ENCODE data around the gene AP4B1. TPM values are rescaled to one million over a fixed set of nuclear protein-coding genes. Genes with fewer than 3 reads are reported as not detected.

AP4B1 gene
- total and polyA plus RNA-seq, 2 experiments from 2014 or later = 9.8 to 11.1 TPM

DNA sequence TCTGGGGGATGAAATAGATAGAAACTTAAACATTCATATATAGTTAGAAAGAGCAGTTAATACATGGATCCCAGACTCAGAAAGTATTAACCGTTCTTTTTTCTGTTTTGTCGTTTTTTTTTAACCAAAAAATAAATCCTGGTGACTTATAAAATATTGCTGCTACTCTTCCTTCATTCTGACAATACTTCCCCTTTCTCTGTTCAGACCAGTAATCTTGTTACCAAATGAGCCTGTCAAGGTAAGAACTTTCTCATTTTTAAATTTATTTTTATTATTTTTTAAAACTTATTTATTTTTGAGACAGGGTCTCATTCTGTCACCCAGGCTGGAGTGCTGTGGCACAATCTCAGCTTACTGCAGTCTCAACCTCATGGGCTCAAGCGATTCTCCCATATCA lies 46.8 kb downstream of the AP4B1 start:
- Histone ChIP-seq H3K9me3 (ENCODE audit: low read depth) (no peaks in the 10 kb centered on the region), H3K79me2 (no peaks in the 10 kb centered on the region), H3K4me3 (no peak overlapping the region), H3K27ac (no peak overlapping the region), H2AFZ (no peak overlapping the region), H3K36me3 (replicated peaks; ENCODE audit: insufficient read depth, low read depth) (no peaks in the 10 kb centered on the region), H4K20me1 (ENCODE audit: insufficient read depth, poor library complexity, severe bottlenecking) (no peaks in the 10 kb centered on the region), H3K4me1 (ENCODE audit: insufficient read depth) (no peaks in the 10 kb centered on the region), H3K9me2 (replicated peaks; ENCODE audit: insufficient read depth) (no peaks in the 10 kb centered on the region), H3K4me2 (no peak overlapping the region), H3K27me3 (no peaks in the 10 kb centered on the region)
- no peak for TF ChIP-seq EZH2 (IDR thresholded peaks at IDR 0.05; ENCODE audit: borderline replicate concordance)
- TF ChIP-seq, protein P1, sequence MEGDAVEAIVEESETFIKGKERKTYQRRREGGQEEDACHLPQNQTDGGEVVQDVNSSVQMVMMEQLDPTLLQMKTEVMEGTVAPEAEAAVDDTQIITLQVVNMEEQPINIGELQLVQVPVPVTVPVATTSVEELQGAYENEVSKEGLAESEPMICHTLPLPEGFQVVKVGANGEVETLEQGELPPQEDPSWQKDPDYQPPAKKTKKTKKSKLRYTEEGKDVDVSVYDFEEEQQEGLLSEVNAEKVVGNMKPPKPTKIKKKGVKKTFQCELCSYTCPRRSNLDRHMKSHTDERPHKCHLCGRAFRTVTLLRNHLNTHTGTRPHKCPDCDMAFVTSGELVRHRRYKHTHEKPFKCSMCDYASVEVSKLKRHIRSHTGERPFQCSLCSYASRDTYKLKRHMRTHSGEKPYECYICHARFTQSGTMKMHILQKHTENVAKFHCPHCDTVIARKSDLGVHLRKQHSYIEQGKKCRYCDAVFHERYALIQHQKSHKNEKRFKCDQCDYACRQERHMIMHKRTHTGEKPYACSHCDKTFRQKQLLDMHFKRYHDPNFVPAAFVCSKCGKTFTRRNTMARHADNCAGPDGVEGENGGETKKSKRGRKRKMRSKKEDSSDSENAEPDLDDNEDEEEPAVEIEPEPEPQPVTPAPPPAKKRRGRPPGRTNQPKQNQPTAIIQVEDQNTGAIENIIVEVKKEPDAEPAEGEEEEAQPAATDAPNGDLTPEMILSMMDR (IDR thresholded peaks at IDR 0.05; ENCODE audit: poor library complexity) = no peak
- TF ChIP-seq EZH2phosphoT487 (IDR thresholded peaks at IDR 0.05; ENCODE audit: low read depth, severe bottlenecking, unreplicated experiment) = no peak
- WGBS (ENCODE audit: low lambda C conversion rate, missing lambda C conversion rate) = 90% methylated on average over 3 of the region's 3 CpGs
- no peak for DNase-seq (ENCODE audit: low spot score)

DNA sequence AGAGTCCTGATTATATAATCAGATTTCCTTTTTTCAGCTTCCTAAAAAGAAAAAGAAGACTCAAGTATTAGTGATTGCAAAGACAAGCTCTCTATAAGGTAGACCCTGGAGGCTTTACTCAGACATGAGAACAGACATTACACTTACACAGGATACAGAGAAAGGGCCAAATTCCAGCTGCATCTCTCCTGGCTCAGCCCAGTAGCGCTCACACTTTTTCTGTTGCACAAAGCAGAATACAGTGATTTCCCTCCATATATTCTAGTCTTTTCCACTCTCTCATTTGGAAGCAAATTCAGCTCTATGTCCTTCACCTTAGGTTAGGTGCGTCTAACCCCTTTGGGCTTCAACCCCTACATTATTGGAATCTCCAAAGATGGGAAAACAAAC lies 48.2 kb downstream of the AP4B1 start:
- Histone ChIP-seq H3K9me2 (replicated peaks; ENCODE audit: insufficient read depth) (no peaks in the 10 kb centered on the region), H3K4me1 (ENCODE audit: insufficient read depth) (no peaks in the 10 kb centered on the region), H3K27ac (no peak overlapping the region), H3K4me2 (no peak overlapping the region), H3K9me3 (ENCODE audit: low read depth) (no peaks in the 10 kb centered on the region), H3K36me3 (replicated peaks; ENCODE audit: insufficient read depth, low read depth) (no peaks in the 10 kb centered on the region), H3K79me2 (no peaks in the 10 kb centered on the region), H2AFZ (no peak overlapping the region), H3K27me3 (no peaks in the 10 kb centered on the region), H4K20me1 (ENCODE audit: insufficient read depth, poor library complexity, severe bottlenecking) (no peaks in the 10 kb centered on the region), H3K4me3 (no peak overlapping the region)
- no peak for DNase-seq (ENCODE audit: low spot score)
- WGBS (ENCODE audit: low lambda C conversion rate, missing lambda C conversion rate) = 93% methylated on average over 2 of the region's 2 CpGs
- no peak for TF ChIP-seq EZH2phosphoT487 (IDR thresholded peaks at IDR 0.05; ENCODE audit: low read depth, severe bottlenecking, unreplicated experiment)
- TF ChIP-seq, protein P1 (IDR thresholded peaks at IDR 0.05; ENCODE audit: poor library complexity) = no peak
- TF ChIP-seq EZH2 (IDR thresholded peaks at IDR 0.05; ENCODE audit: borderline replicate concordance) = no peak

DNA sequence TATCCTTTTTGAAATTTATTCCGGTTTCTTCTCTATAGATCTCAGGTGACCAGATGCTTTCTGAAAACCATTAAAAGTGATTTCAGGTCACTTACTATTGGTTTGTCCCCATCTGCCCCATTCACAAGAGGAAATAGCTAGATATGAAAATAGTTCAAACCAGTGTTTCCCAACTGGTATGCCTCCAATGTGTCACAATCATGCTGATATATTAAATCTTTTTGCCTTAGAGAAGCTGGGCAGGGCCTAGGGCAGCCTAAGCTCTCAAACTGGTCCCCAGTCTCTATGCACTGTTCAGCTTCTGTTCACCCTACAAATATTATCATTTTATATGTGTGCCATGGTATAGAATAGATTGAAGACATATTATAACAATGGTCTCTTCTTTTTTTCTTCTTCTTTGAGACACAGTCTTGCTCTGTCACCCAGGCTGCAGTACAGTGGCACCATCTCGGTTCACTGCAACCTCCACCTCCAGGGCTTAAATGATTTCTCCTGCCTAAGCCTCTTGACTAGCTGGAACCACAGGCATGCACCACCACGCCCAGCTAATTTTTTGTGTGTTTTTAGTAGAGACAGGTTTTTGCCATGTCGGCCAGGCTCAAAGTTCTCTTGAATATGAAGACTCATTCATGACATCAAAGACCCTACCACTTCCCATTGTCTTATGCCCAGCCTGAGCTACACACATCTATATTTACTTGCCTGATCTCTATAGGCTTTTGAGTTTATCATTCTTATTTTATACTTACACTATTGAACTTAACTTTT lies 48.8 kb downstream of the AP4B1 start:
- WGBS (ENCODE audit: low lambda C conversion rate, missing lambda C conversion rate) = 93% methylated on average over 4 of the region's 4 CpGs
- Histone ChIP-seq H3K4me1 (ENCODE audit: insufficient read depth) (no peaks in the 10 kb centered on the region), H3K36me3 (replicated peaks; ENCODE audit: insufficient read depth, low read depth) (no peaks in the 10 kb centered on the region), H3K79me2 (no peaks in the 10 kb centered on the region), H3K4me2 (no peak overlapping the region), H2AFZ (no peak overlapping the region), H3K4me3 (no peak overlapping the region), H3K9me3 (ENCODE audit: low read depth) (no peaks in the 10 kb centered on the region), H3K9me2 (replicated peaks; ENCODE audit: insufficient read depth) (no peaks in the 10 kb centered on the region), H3K27ac (no peak overlapping the region), H4K20me1 (ENCODE audit: insufficient read depth, poor library complexity, severe bottlenecking) (no peaks in the 10 kb centered on the region), H3K27me3 (no peaks in the 10 kb centered on the region)
- no peak for DNase-seq (ENCODE audit: low spot score)
- TF ChIP-seq, protein P1 (IDR thresholded peaks at IDR 0.05; ENCODE audit: poor library complexity) = no peak
- no peak for TF ChIP-seq EZH2 (IDR thresholded peaks at IDR 0.05; ENCODE audit: borderline replicate concordance)
- TF ChIP-seq EZH2phosphoT487 (IDR thresholded peaks at IDR 0.05; ENCODE audit: low read depth, severe bottlenecking, unreplicated experiment) = no peak
